T-helper 2 cell treated with Interferon-gamma antibody and Interleukin-4, amounts not matched to agents 100 ng/mL and 5 ng/mL, for 36 hours (primary cell): ENCODE results near the gene MAP3K19. TPM values are rescaled to one million over a fixed set of nuclear protein-coding genes. Genes with fewer than 3 reads are reported as not detected.

Experiments
- intact Hi-C: fragments of 100-400 bp; cut with micrococcal nuclease; formaldehyde crosslinking; loops from one replicate; pipeline ENCODE4 v1.15.1; 2023
- total RNA-seq: library from RNA; stranded (reverse); gene quantifications from 2 replicates; pipeline ENCODE4 v1.2.3, GENCODE V29; 2022

The MAP3K19 gene
- total RNA-seq, 1 donor from 2014 or later = not detected

- intact Hi-C loops = no loop called here
These were observed 112.6 kb downstream of the MAP3K19 start for GRCh38 chr2:134934641-134935040.

DNA sequence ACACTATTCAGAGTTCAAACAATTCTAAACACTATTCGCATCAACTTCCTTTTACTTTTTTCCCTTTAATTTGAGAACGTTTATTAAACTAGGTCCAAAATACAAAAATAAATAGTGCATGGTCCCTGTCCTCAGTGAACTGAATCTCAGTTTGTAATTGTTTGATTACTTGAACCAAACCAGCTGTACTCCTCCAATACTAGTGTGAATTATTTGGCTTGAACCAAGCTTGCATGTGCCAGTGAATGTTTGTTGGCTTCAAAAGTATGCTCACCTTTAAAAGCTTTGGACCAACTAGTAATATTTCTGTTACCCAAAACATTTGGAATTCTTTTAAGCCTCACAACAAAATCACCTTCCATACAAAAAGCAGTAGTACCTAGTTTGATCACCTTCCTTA lies 113.1 kb downstream of the MAP3K19 start:
- intact Hi-C loops = no loop called here

DNA sequence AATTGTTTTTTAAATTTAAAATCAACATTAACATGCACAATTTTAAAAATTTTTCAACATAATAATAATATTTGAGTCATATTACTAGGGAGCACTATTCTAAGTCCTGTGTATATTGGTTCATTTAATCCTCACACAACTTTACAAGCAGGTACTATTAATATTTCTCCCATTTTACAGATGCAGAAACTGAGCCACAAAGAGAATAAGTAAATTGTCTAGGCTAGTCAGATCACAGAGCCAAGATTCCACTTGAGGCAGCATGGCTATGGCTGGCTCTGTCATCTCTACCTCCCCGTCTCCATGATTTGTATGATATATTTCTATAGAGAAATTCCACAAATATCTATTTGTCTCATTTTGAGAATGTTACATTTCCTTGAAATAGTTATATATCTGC lies 113.5 kb downstream of the MAP3K19 start:
- intact Hi-C loops = no loop called here

GRCh38 chr2:134932864-134933526 lies 114.3 kb downstream of the MAP3K19 start:
- intact Hi-C loops = no loop called here

DNA sequence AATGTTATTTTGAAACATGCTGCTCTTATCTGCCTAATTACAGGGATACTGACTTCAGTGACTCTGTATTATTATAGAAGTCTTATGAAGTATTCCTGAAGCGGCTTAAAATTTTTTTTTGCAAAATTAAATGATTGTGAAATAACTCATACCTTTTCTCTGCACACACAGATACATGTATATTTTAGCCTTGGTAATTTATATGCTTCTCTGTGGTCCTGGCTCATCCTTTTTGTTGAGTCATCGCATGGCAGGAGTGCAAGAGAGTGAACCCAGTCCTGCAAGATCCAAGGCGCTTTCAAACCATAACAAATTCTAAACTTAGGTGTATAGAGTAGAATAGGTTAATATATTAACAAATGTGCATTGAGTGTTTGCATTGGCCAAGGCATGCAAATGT lies 120.1 kb downstream of the MAP3K19 start:
- intact Hi-C loops = no loop called here

- intact Hi-C loops = no loop called here
These were observed 120.9 kb downstream of the MAP3K19 start for GRCh38 chr2:134926231-134926931.

- intact Hi-C loops = no loop called here
These were observed 122.3 kb downstream of the MAP3K19 start for GRCh38 chr2:134924912-134925311.

GRCh38 chr2:134919341-134920210 lies 127.7 kb downstream of the MAP3K19 start:
- intact Hi-C loops = loop anchor here (2.0 to 10.0 kb wide), 4 partner anchors 33 to 1199 kb away; partner anchors contain the start of genes CXCR4 and TMEM163

DNA sequence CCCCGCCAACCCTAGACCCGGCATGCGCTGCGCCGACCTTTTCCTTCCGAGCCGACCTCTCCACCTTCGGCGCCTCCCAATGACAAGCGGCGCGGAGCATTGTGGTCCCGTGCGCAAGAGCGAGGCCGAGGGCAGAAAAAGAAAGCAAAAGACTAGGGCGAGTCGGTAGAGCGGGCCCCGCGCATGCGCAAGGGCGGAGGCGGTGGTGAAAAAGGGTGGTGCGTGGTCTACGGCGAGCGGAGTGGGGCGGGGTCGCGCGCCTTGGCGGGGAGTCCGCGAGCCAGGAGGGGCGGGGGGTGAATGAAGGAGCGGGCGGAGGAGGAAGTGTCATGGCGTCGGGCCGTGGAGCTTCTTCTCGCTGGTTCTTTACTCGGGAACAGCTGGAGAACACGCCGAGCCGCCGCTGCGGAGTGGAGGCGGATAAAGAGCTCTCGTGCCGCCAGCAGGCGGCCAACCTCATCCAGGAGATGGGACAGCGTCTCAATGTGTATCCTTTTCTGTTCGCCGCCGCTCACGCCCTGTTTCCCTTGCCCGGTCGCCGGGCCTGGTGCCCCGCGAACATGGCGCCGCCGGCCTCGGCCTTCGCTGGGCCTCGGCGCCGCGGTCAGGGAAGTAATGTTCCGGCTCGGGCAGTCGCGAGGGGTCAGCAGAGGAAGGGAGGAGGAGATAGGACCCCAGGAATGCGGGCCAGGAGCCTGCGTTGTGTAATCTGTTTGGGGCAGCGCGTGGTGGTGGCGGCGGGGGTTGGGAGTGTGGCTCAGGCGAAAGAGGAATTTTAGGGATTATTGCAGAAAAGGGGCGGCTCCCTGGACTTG lies 128.5 kb downstream of the MAP3K19 start, which contains the start of gene CCNT2:
CCNT2 (plus strand) TSS at position 297 of the 815 bp plus-strand sequence; CDS start at position 330, 33 bp downstream.
- intact Hi-C loops = loop anchor here (1.0 to 10.0 kb wide), 10 partner anchors 34 to 1200 kb away; partner anchors contain the start of genes CXCR4, DARS1, MCM6 and RAB3GAP1

DNA sequence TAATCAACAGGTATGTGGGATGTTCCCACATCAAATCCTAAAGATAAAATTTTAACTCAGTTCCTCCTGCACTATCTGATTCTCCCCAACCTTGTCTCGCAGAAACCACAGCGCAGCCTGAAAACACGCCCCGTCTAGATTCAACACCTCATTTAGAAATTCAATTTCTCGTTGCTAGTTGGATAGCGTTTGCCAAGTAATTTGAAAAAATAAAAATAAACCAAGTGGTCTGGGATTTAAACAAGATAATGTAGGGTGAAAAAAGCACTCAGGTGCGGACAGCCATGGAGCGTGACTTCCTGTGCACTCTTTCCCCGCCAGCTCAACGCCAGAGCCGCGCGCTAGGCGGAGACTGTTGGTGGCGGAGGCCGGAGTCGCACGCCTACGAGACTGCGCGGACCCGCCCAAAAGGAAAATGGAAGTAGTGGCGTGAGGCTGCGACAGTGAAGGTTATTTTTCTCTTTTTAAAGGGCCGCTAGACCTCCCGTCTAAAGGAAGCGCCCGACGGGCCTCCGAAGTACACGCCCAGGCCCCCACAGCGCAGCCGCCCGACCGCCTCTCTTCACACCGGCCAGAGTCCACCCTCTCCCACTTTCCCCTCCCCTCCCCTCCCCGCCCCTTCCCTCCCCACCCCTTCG lies 129.2 kb downstream of the MAP3K19 start:
- intact Hi-C loops = loop anchor here (1.0 to 10.0 kb wide), 10 partner anchors 34 to 1201 kb away; partner anchors contain the start of genes CXCR4, DARS1, MCM6 and RAB3GAP1

- intact Hi-C loops = loop anchor here (5.0 to 10.0 kb wide), 2 partner anchors 35 to 203 kb away; partner anchors contain the start of gene TMEM163
These were observed 129.8 kb downstream of the MAP3K19 start for GRCh38 chr2:134917360-134917865.

Other genes with a start within 250 kb of the MAP3K19 start
- not detected in 2 replicates for gene ACMSD, start 208.8 kb downstream of the MAP3K19 start, total RNA-seq
- gene CCNT2, start 128.6 kb downstream of the MAP3K19 start, total RNA-seq = 43.2 and 43.7 TPM in 2 replicates
- 22.3 and 22.8 TPM in 2 replicates for gene RAB3GAP1, start 4.8 kb upstream of the MAP3K19 start, total RNA-seq